GM21367 (cell line): Measurements from ENCODE around the gene MT1X.
"Not testable (repeated sequence)": the region's sequence is repeated elsewhere in the genome, so short reads cannot be mapped to it uniquely, and the experiment has no call there.

Experiments
- ATAC-seq: cut with Tn5 transposase; IDR thresholded peaks from one replicate; pipeline ENCODE4 v1.9.1; 2021; ENCODE audit not compliant: unreplicated experiment

Gene MT1X

DNA sequence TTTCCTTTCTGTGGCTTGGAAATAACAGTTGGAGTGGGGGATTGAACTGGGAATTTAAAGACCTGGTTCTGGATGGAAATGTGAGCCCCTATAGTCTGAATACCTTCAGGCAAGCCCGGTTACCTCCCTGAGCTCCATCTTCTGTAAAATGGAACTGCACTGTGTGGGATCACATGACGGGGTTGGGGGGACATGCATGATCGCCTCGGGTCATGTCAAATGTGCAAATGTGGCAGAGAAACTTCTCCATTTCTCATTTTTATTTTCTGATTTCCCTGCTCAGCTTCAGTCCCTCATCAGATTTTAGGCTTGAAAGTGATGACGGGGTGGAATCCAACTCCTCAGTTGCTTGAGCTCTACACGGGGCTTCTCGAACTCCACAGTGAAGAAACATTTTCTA is 29.1 kb upstream of the MT1X start:
- ATAC-seq = no peak

DNA sequence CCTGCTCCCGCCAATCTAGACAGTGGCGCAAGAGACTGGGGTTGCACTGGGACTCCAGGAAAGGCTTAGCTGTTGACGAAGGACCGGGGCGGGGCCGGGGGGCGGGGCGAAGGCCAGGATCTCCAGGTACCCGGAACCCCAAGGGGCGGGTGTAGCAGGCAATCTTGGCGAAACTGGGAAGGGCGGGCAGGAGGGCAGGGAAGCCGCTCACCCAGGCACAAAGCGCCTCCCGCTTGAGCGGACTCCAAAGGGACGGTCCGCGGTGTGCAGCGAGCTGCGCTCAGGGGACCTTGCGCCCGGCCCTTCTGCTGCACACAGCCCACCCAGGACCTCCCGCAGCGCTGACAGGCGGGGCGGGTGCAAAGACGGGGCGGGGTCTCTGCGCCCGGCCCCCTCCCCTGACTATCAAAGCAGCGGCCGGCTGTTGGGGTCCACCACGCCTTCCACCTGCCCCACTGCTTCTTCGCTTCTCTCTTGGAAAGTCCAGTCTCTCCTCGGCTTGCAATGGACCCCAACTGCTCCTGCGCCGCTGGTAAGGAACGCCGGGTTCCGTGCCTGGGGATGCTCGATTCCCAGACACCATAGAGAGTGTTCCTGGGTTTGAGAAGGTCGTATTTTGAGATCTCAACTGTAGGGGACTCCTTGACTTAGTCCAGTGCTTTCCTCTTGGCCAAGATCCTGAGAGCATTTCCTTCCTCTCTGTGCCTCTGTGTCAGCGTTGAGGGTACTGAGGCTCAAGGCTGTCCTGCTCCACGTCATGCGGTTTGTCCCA is 24.5 kb upstream of the MT1X start, which contains the start of gene MT1F:
MT1F (plus strand) TSS at position 405 of the 772 bp plus-strand sequence; CDS start at position 505, 100 bp downstream.
- no peak for ATAC-seq

DNA sequence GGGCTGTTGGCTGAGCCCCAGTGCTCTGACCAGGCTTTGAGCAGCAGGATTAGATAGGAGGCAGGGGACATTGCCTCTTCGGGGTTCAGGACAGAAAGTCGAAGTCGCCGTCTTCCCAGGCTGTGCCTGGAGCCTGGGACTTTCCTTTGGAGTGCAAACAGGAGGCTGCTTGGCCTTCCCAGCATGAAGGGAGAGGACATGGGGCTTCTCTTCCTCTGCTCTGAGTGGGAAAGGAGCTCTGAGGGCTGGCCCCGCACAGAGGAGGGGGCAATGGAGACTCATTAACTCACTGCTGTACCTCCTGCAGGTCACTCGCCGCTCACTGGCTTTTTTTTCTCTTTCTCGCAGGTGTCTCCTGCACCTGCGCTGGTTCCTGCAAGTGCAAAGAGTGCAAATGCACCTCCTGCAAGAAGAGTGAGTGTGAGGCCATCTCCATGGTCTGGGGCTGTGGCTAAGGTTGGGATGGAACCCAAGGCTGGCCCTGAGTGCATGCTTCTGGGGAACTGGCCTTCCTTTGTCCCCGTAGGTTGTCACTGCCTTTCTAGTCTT is 23.9 kb upstream of the MT1X start:
- ATAC-seq = no peak

DNA sequence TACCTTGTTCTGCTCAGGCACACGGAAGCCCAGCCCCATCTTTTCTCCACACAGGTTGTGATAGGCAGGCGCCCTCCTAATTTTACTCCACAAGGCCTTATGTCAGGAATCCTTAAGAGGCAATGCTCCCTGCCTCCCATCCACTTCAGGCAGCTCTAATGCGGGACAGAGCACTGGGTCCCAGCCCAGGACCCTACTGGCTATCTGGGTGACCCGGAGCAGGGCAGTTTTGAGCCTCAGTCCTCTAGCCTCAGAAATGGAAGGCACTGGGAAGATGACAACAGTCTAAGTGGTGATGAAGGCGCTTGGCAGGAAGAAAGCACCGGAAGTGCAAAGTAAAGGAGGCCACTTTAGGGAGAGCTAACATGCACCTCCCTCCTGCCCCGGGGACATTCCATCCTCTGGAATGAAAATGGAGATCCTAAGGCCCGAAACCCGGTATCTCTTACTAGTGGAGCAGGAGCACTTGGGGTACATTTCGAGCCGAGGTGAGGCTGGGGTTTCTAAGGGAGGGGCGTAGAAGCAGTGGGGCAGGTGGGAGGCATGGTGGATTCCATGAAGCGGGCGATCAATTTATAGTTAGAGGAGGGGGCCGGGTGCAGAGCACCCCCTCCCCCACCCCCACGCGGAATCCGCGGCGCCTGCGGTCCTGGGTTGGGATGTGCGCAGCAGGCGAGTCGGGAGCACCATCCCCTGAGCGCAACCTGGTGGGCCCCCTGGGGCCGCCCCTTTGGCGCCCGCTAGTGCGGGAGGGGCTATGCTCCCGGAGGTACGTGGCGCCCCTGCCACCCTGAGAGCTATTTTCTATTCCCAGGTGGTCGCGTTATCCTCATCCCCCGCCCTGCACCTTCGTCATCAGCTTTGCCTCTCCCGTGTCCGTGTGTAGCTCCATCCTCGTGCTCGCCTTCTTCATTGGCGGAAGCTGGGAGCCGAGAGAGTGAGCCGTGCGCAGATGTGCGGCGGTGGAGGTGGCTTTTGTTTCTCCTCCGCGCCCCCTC is 19.6 kb upstream of the MT1X start:
- no peak for ATAC-seq

DNA sequence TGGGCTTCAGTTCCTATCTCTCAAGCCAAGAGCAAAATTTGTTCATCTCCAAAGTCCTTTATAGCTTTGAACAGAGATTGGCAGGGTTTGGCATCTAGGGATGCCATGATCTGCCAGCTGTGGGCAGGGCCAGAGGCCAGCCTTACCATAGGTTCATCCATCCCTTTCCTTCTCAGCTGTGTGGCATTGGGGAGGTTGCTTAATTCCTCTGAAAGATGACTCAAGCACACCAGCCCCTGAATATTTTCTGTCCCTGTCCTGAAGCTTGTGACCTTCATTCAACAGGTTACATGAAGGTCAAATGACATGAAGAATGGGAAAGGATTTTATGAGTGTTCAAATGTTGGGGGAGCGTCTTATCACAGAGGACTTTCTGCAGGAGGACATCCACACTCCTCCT is 17.8 kb upstream of the MT1X start:
- ATAC-seq = no peak

DNA sequence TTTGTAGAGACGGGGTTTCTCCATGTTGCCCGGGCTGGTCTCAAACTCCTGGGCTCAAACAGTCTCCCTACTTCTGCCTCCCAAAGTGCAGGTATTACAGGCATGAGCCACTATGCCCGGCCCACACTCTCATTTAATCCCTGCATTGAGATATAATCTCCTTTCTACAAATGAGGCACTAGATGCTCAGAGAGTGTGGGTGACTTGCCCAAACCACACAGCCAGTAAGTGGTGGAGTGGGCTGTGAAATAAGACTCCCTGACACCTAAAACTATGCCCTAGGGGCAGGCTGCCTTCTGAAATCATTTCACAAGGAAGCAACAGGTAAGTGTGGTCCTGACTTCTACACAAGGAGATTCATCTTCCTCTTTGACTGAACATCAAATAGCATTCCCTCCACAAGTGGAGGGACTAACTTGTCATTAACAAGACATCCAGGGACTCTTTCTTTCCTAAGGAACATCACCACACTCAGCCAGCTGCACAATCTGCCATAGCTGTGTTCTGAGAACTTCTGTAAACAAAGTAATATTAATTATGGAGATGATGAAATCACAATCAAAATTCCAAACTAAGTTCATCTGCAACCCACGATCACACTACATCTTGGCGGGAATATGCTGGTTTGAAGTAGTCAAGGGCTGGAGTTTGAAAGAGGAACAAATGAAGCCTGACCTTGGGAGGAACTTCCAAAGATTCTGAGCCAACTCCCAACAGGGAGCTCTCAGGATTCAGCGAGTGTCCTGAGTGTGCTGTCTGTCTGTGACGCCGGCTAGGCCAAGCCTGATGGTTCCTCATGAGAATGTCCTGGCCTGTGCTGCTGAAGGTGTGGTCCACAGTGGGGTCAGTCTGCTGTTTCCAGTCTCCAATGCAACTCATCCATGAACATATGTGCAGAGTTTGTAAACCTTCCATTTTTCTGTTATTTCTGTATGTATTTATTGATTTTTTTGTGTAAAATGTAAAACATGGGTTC is 16.7 kb upstream of the MT1X start:
- ATAC-seq = not testable (repeated sequence)

DNA sequence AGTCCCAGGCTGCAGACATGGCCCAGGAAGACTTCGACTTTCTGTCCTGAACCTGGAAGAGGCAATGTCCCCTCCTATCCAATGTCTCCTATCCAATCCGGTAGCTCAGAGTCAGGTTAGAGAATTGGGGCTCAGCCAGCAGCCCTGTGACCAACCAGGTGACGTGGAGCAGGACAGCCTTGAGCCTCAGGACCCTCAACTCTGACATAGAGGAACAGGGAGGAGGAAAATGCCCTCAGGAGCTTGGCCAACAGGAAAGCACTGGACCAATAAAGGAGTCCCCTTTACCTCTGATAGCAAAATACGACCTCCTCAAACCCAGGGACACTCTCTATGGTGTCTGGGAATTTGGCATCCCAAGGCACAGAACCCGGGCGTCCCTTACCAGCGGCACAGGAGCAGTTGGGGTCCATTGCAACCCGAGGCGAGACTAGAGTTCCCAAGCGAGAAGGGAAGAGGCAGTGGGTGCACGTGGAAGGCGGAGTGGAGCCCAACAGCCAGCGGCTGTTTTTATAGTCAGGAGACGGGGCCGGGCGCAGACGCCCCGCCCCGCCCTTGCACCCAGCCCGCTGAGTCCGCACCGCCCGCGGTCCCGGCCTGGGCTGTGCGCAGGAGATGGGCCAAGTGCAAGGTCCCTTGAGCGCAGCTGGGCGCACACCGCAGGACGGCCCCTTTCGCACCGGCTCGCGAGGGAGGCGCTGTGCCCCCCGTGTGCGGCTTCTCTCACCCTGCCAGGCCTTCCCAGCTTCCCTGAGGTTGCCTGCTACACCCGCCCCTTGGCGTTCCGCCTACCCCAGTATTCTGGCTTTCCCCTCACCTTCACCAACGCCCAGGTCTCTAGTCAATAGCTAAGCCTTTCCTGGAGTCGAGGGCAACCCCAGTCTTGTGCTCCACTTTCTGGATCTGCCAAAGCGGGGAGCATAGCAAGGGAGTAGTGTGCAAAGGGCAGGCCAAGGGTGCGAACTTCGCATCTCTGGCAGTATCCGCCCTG is 14.4 kb upstream of the MT1X start, which contains the start of gene MT1G:
MT1G (minus strand) TSS at position 485 of the 991 bp plus-strand sequence; CDS start at position 413, 72 bp downstream.
- no peak for ATAC-seq

DNA sequence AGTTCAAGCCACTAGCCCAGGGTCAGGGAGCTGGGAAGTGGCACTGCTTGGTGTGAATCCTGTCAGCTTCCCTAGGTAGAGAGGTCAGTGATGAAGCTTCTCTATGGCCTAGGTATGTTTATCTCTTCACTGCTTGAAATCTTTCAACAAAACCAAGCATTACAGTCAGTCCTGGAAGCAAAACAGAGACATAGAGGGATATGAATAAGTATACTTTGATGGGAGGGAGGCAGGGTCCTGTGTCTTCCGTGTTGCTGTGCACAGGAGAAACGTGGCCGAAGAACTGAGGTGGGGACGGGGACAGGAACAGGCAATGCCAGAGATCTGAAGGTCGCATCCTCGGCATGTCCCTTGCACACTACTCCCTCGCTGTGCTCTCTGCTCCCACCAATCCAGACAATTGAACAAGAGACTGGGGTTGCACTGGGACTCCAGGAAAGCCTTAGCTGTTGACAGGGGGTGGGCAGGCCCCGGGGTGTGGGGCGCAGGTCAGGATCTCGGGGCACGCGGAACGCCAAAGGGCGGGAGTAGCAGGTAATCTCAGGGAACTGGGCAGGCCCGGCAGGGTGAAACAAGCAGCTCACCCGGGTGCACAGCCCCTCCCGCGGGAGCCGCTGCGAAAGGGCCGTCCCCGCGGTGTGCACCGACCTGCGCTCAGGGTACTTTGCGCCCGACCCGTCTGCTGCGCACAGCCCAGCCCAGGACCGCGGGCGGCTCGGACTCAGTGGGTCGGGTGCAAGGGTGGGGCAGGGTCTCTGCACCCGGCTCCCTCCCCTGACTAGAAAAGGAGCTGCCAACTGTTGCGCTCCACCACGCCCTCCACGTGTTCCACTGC is 13.0 kb upstream of the MT1X start, which contains the start of gene MT1H:
MT1H (plus strand) TSS at position 810 of the 835 bp plus-strand sequence. CDS start 71 bp downstream, outside the sequence.
- ATAC-seq = no peak

DNA sequence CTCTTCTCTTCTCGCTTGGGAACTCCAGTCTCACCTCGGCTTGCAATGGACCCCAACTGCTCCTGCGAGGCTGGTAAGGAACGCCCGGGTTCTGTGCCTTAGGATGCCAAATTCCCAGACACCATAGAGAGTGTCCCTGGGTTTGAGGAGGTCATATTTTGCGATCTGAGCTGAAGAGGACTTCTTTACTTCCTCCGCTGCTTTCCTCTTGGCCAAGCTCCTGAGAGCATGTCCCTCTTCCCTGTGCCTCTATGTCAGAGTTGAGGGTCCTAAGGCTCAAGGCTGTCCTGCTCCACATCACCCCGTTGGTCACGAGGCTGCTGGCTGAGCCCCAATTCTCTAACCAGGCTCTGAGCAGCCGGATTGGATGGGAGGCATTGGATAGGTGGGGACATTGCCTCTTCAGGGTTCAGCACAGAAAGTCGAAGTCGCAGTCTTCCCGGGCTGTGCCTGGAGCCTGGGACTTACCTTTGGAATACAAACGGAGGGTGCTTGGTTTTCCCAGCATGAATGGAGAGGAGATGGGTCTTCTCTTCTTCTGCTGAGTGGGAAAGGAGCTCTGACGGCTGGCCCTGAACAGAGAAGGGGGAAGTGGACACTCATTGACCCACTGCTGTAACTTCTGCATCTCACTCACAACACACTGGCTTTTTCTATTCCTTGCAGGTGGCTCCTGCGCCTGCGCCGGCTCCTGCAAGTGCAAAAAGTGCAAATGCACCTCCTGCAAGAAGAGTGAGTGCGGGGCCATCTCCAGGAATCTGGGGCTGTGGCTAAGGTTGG is 12.2 kb upstream of the MT1X start:
- no peak for ATAC-seq

DNA sequence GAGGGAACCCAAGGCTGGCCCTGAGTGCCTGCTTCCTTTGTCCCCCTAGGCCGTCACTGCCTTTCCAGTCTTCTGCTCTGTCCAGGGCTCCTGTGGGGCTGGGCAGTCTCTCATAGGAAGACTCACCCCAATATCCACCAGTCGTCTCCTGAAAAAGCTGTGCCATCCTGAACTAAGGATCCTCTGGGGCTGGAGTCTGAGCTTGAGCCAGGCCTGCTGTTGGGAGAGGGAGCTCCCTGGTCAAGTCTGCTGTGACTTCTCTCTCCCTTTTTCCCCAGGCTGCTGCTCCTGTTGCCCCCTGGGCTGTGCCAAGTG is 11.7 kb upstream of the MT1X start:
- ATAC-seq = no peak

DNA sequence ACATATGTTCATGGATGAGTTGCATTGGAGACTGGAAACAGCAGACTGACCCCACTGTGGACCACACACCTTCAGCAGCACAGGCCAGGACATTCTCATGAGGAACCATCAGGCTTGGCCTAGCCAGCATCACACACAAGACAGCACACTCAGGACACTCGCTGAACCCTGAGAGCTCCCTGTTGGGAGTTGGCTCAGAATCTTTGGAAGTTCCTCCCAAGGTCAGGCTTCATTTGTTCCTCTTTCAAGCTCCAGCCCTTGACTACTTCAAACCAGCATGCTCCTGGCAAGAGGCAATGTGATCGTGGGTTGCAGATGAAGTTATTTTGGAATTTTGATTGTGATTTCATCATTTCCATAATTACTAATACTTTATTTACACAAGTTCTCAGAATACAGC is 10.6 kb upstream of the MT1X start:
- not testable (repeated sequence) for ATAC-seq

DNA sequence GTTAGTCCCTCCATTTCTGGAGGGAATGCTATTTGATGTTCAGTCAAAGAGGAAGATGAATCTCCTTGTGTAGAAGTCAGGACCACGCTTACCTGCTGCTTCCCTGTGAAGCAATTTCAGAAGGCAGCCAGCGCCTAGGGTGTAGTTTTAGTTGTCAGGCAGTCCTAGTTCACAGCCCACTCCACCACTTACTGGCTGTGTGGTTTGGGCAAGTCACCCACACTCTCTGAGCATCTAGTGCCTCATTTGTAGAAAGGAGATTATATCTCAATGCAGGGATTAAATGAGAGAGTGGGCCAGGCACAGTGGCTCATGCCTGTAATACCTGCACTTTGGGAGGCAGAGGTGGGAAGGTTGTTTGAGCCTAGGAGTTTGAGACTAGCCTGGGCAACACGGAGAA is 10.1 kb upstream of the MT1X start:
- ATAC-seq = not testable (repeated sequence)

DNA sequence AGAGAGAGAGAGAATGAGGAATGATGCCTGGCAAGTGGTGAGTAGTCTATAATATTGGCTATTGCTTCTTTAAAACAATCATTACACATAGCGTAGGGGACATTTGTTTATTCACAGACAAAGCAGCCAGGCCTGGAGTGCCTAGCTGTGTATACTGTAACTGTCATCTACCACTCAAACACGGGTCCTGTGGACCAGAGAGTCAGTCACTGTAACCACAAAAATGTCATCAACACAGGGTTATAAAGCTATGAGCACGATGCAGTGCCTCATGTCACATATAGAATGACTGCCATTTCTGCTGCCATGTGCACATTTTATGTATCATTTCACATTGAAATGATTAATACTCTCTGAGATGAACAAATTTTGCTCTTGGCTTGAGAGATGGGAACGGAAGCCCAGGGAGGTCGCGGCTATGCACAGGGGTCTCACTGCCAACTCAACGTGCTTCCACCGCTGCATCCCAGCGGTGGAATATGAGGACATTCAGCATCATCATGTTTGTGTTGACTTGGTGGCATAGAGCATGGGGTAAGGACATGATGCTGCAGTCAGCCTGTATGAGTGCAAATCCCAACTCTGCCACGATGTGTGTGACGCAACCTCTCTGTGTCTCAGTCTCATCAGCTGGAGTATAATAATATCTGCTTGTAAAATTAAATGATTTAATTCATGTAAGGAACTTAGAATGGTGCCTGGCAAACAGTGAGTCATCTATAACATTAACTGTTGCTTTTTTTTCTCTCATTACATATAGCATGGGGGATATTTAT is 9.3 kb upstream of the MT1X start:
- no peak for ATAC-seq

DNA sequence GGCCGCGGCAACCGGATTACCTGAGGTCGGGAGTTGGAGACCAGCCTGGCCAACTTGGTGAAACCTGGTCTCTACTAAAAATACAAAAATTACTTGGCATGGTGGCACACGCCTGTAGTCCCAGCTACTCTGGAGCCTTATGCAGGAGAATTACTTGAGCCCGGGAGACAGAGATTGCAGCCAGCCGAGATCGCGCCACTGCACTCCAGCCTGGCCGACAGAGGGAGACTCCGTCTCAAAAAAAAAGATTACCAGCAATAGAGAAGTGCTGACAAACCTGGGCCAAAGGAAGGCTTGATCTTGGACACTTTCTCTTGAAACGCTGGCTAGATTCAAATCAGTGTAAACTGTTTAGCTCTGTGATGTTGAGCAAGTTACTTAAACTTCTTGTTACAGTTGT is 8.3 kb upstream of the MT1X start:
- ATAC-seq = no peak

DNA sequence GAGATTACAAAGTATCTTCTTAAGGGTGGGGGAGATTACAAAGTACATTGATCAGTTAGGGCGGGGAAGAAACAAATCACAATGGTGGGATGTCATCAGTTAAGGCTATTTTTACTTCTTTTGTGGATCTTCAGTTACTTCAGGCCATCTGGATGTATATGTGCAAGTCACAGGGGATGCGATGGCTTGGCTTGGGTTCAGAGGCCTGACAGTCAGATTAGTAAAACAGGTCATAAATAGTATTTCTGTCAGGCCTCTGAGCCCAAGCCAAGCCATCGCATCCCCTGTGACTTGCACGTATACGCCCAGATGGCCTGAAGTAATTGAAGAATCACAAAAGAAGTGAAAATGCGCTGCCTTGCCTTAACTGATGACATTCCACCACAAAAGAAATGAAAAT is 7.7 kb upstream of the MT1X start:
- not testable (repeated sequence) for ATAC-seq

DNA sequence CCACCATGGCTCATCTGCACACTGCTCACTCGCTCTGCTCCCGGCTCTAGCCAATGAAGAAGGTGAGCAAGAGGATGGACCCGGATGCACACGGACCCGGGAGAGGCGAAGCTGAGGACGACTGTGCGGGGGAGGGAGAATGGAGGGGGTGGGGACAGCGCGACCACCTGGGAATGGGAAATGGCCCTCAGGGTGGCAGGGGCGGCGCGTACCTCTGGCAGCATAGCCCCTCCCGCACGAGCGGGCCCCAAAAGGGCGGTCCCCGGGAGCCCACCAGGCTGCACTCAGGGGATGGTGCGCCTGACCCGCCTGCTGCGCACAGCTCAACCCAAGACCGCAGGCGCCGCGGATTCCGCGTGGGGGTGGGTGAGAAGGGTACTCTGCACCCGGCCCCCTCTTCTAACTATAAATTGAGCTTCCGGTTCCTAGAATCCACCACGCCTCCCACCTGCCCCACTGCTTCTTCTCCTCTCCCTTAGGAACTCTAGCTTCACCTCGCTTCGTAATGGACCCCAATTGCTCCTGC is 6.5 kb upstream of the MT1X start:
- no peak for ATAC-seq
